NCI-H2196 (cell line): ENCODE data around the gene EHHADH.
"Not testable (repeated sequence)": the region's sequence is repeated elsewhere in the genome, so short reads cannot be mapped to it uniquely, and the experiment has no call there.

Experiments used
- DNase-seq: peaks from one replicate; lab custom pipeline; 2025; ENCODE audit not compliant: unreplicated experiment; lab: John Stamatoyannopoulos, UW

Gene EHHADH

GRCh38 chr3:185253133-185253532 is 716 bp downstream of the EHHADH start:
- not testable (repeated sequence) for DNase-seq

- no peak for DNase-seq
Observed at GRCh38 chr3:185251272-185251671, 2.6 kb downstream of the EHHADH start.

GRCh38 chr3:185250653-185251052 is 3.2 kb downstream of the EHHADH start:
- DNase-seq: no peak

- DNase-seq: no peak
Observed at GRCh38 chr3:185250247-185250646, 3.6 kb downstream of the EHHADH start.

- no peak for DNase-seq
Observed at GRCh38 chr3:185242642-185243041, 11.2 kb downstream of the EHHADH start.

GRCh38 chr3:185236969-185237368 is 16.9 kb downstream of the EHHADH start:
- DNase-seq: no peak

GRCh38 chr3:185233328-185233727 is 20.5 kb downstream of the EHHADH start:
- no peak for DNase-seq

GRCh38 chr3:185226526-185226925 is 27.3 kb downstream of the EHHADH start:
- DNase-seq: not testable (repeated sequence)

- no peak for DNase-seq
Observed at GRCh38 chr3:185225523-185225922, 28.3 kb downstream of the EHHADH start.

- no peak for DNase-seq
Observed at GRCh38 chr3:185225080-185225479, 28.8 kb downstream of the EHHADH start.

- DNase-seq: no peak
Observed at GRCh38 chr3:185221203-185221602, 32.6 kb downstream of the EHHADH start.

GRCh38 chr3:185216607-185216958 is 37.3 kb downstream of the EHHADH start:
- DNase-seq: no peak

- DNase-seq: peak; percentile 60
Observed at GRCh38 chr3:185215873-185216606, 37.8 kb downstream of the EHHADH start.

GRCh38 chr3:185212559-185212958 is 41.3 kb downstream of the EHHADH start:
- no peak for DNase-seq

- no peak for DNase-seq
Observed at GRCh38 chr3:185212086-185212485, 41.8 kb downstream of the EHHADH start.

- no peak for DNase-seq
Observed at GRCh38 chr3:185210621-185211142, 43.2 kb downstream of the EHHADH start.

GRCh38 chr3:185208823-185209222 is 45.0 kb downstream of the EHHADH start:
- no peak for DNase-seq

- no peak for DNase-seq
Observed at GRCh38 chr3:185207931-185208746, 45.7 kb downstream of the EHHADH start.

- no peak for DNase-seq
Observed at GRCh38 chr3:185207481-185207880, 46.4 kb downstream of the EHHADH start.

GRCh38 chr3:185205865-185206264 is 48.0 kb downstream of the EHHADH start:
- DNase-seq: no peak

GRCh38 chr3:185204894-185205293 is 49.0 kb downstream of the EHHADH start:
- no peak for DNase-seq

- no peak for DNase-seq
Observed at GRCh38 chr3:185200639-185201038, 53.2 kb downstream of the EHHADH start.
